HG03039 (cell line): Measurements from ENCODE around the gene FDX2.
"Not testable (repeated sequence)": the region's sequence is repeated elsewhere in the genome, so short reads cannot be mapped to it uniquely, and the experiment has no call there.

Experiments
- ATAC-seq: cut with Tn5 transposase; IDR thresholded peaks from one replicate; pipeline ENCODE4 v1.9.1; 2021; ENCODE audit warnings: mild to moderate bottlenecking, moderate library complexity; ENCODE audit not compliant: unreplicated experiment

The FDX2 gene

DNA sequence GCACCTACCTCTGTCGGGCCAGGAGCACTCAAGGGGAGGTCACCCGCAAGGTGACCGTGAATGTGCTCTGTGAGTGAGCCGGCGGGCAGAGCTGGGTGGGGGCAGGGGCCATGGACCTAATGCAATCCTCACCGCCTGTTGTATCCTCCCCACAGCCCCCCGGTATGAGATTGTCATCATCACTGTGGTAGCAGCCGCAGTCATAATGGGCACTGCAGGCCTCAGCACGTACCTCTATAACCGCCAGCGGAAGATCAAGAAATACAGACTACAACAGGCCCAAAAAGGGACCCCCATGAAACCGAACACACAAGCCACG is 30.9 kb downstream of the FDX2 start:
- no peak for ATAC-seq

DNA sequence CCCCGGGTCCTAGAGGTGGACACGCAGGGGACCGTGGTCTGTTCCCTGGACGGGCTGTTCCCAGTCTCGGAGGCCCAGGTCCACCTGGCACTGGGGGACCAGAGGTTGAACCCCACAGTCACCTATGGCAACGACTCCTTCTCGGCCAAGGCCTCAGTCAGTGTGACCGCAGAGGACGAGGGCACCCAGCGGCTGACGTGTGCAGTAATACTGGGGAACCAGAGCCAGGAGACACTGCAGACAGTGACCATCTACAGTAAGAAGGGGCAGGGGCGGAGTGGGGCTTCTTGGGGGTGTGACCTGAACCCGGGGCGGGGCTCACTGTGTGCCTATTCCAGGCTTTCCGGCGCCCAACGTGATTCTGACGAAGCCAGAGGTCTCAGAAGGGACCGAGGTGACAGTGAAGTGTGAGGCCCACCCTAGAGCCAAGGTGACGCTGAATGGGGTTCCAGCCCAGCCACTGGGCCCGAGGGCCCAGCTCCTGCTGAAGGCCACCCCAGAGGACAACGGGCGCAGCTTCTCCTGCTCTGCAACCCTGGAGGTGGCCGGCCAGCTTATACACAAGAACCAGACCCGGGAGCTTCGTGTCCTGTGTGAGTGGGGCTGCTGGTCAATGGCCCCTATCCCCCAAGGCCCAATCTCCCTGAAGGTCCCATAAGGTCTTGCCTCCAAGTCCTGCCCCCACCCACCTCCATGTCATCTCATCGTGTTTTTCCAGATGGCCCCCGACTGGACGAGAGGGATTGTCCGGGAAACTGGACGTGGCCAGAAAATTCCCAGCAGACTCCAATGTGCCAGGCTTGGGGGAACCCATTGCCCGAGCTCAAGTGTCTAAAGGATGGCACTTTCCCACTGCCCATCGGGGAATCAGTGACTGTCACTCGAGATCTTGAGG is 31.5 kb downstream of the FDX2 start:
- ATAC-seq: no peak

DNA sequence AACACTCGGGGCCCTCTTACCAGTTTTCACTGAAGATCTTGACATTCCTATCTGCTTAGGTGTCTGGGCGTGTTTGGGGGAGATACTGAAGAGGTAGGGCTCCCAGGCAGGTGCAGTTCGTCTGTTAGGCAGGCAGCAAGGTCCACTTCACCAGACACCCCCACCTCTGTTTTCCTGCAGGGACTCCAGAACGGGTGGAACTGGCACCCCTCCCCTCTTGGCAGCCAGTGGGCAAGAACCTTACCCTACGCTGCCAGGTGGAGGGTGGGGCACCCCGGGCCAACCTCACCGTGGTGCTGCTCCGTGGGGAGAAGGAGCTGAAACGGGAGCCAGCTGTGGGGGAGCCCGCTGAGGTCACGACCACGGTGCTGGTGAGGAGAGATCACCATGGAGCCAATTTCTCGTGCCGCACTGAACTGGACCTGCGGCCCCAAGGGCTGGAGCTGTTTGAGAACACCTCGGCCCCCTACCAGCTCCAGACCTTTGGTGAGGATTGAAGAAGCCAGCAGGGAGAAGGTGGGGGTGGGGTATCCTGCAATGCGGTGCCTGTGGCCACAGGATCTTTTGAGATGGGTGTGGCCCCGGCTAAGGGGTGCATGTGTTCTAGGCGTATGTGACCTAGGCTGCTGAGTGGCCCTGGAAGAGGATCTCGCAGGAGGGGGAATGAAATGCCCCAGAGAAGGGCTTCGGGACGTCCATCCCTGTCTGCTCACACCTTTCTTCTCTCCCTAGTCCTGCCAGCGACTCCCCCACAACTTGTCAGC is 32.3 kb downstream of the FDX2 start:
- ATAC-seq: no peak

DNA sequence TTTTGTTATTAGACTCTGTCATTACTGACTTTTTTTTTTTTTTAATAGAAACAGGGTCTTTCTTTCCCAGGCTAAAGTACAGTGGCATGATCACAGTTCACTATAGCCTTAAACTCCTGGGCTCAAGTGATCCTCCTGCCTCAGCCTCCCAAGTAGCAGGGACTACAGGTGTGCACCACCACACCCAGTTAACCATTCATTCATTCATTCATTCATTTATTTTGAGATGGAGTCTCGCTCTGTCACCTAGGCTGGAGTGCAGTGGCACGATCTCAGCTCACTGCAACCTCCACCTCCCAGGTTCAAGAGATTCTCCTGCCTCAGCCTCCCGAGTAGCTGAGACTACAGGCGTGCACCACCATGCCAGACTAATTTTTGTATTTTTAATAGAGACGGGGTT is 33.8 kb downstream of the FDX2 start:
- not testable (repeated sequence) for ATAC-seq

DNA sequence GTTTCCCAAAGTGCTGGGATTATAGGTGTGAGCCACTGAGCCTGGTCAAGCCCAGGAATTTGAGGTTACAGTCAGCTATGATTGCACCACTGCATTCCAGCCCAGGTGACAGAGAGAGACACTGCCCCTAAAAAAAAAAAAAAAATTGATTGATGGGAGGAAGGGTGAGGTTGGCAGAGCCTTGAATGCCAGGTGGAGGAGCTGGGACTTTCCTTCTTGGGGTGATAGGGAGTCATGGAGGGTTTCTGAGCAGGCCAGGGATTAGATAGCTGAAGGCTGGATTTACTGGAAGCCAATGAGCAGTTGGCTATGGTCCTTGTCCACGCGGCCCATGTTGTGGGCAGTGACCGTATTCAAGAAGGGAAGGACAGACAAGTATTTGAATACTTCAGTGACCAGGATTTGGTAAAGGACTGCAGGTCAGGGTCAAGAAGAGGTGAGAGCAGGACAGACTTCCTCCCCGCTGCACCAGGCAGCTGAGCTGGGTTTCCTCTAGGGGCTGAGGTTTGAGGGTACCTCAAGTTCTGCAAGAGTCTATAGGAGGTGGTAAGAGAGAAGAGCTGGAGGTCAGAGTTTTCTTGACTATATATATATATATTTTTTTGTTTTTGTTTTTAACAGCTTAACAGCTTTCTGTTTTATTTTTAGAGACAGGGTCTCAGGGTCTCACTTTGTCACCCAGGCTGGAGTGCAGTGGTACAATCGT is 35.9 kb downstream of the FDX2 start:
- no peak for ATAC-seq

DNA sequence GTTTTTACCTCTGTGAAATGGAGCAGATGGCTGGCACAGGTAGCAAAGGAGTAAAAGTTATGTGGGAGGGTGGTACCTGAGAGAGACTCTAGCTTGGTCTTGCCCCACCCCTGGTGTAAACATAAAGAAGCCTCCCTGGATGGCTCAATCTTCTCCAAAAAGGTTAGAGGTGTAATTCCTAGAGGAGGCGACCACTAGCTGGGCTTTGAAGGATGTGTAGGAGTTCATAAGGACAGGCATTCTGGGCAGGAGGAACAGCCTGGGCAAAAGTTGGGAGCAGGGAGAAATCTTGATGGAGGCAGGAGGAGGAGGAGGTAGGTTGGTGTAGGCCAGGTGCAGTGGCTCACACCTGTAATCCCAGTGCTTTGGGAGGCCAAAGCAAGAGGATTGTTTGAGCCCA is 36.9 kb downstream of the FDX2 start:
- ATAC-seq: no peak

DNA sequence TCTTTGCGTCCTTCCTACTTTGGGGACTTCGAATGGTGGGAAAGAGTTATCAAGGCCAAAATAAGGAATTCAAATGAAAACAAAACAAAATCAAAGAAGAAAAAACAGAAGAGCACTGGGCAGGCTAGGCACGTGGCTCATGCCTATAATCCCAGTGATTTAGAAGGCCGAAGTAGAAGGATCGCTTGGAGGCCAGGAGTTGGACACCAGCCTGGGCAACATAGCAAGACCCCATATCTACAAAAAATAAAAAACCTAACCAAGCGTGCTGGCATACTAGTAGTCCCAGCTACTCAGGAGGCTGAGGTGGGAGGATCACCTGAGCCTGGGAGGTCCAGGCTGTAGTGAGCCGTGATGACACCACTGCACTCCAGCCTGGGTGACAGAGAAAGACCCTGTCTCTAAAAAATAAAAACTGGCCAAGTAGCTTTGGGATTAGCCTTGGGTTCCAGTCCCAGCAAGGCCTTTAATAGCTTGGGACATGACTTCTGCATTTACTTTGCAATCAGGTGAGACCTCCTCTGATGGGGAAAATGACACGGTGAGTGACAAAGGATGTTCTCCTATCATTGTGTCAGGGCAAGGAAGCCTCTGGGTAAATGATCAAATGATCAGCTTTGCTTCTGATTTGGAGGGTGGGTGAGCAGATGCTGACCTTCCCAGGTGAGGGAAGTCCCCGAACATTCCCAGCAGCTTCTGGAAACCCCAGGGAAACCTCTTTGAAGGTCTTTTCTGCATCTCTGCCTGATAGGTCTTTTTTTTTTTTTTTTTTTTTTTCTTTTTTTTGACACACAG is 37.8 kb downstream of the FDX2 start:
- ATAC-seq: no peak

DNA sequence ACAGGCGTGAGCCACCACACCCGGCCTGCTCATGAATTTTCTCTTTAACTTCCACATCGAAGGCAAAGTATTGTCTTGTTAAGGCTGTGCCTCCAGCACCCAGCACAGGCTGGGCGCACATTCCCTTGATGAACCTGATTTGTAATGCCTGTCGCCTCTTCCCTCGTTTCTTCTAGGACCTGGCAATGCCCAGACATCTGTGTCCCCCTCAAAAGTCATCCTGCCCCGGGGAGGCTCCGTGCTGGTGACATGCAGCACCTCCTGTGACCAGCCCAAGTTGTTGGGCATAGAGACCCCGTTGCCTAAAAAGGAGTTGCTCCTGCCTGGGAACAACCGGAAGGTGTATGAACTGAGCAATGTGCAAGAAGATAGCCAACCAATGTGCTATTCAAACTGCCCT is 41.2 kb downstream of the FDX2 start:
- ATAC-seq: no peak

DNA sequence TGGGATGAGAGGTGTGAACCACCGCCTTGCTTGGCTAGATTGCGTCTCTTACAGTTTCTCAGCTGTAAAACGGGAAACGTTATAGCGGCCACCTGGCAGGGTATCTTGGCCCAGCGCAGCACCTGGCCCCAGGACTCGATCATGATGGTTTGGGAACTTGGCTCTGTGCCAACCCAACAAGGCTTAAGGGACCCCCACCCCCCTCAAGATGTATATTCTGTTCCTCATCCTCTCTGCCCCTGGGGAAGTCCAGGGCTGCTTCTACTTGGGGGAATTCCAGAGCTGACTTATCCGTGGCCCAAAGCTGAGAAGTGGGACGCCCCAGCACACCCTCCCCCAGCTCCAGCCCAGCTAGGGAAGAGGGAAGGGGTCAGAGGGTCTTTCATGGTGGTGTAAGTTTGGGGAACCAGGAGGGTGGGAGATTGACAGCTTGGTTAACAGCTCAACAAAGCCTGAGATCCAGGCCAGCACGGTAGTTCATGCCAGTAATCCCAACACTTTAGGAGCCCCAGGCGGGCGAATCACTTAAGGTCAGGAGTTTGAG is 44.2 kb downstream of the FDX2 start:
- ATAC-seq: no peak

DNA sequence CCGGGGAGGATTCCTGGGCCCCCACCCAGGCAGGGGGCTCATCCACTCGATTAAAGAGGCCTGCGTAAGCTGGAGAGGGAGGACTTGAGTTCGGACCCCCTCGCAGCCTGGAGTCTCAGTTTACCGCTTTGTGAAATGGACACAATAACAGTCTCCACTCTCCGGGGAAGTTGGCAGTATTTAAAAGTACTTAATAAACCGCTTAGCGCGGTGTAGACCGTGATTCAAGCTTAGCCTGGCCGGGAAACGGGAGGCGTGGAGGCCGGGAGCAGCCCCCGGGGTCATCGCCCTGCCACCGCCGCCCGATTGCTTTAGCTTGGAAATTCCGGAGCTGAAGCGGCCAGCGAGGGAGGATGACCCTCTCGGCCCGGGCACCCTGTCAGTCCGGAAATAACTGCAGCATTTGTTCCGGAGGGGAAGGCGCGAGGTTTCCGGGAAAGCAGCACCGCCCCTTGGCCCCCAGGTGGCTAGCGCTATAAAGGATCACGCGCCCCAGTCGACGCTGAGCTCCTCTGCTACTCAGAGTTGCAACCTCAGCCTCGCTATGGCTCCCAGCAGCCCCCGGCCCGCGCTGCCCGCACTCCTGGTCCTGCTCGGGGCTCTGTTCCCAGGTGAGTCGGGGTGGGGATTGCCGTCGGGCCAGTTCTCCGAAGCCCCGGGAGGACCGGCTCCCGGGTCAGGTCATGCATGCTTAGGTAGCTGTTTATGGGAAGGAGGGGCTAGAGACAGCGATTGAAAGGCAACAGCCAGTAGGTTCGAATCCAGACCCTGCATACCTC is 45.0 kb downstream of the FDX2 start, which contains the start of gene ICAM1:
ICAM1 (plus strand) TSS at position 505 of the 779 bp plus-strand sequence; CDS start at position 545, 40 bp downstream.
- ATAC-seq: peak; percentile 38

DNA sequence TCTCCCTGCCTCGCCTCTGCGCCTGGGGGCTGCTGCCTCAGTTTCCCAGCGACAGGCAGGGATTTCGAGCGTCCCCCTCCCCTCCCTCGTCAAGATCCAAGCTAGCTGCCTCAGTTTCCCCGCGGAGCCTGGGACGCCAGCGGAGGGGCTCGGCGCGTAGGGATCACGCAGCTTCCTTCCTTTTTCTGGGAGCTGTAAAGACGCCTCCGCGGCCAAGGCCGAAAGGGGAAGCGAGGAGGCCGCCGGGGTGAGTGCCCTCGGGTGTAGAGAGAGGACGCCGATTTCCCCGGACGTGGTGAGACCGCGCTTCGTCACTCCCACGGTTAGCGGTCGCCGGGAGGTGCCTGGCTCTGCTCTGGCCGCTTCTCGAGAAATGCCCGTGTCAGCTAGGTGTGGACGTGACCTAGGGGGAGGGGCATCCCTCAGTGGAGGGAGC is 45.6 kb downstream of the FDX2 start:
- ATAC-seq: no peak

DNA sequence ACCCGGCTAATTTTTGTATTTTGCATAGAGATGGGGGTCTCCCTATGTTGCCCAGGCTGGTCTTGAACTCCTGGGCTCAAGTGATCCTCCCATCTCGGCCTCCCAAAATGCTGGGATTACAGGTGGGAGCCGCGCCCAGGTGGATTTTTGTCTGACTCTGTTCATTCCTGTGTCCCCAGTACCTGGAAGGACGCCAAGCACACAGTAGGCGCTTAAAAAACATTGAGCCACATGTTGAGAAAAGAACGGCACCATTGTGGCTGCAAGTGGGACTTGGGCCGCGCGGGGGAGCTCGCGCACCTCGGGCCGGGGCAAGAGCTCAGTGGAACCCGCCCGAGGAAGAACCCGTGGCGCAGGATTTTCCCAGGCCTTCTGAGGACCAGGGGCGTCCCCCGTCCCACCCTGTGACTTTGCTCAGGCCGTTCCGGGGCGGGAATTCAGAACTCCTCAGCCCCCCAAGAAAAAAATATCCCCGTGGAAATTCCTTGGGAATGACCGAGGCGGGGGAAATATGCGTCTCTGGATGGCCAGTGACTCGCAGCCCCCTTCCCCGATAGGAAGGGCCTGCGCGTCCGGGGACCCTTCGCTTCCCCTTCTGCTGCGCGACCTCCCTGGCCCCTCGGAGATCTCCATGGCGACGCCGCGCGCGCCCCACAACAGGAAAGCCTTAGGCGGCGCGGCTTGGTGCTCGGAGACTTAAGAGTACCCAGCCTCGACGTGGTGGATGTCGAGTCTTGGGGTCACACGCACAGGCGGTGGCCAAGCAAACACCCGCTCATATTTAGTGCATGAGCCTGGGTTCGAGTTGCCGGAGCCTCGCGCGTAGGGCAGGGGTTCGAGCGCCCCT is 46.3 kb downstream of the FDX2 start:
- ATAC-seq: no peak

DNA sequence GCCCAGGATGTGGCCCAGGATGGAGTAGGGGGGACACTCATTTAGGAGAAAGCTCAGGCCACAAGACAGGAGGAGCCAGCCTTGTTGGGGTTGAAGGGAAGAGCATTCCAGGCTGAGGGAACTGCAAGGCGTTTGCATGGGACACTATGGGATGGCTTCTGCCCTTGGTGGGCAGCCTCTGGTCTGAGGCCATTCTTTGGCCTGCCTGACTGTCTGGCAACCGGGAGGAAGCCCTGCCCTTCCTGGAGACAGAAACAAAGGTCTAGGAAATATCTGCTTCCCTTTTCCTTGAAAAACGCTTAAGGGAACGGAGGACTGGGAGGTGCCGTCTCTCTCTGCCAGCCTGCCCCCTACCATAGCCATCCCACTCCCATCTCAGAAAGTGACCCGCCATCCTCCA is 47.7 kb downstream of the FDX2 start:
- no peak for ATAC-seq

DNA sequence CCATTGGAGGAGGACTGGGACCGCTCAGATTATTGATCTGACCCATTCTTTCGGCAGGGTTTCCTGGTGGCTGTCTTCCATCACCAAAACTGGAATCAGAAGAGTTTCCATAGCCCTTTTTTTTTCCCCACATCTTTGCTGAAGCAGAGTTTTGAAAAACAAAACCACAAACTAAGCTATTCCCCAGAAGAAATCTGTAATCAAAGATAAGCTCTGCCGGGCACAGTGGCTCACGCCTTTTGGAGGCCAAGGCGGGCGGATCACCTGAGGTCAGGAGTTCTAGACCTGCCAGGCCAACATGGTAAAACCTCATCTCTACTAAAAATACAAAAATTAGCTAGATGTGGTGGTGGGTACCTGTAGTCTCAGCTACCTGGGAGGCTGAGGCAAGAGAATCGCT is 49.1 kb downstream of the FDX2 start:
- ATAC-seq: no peak

DNA sequence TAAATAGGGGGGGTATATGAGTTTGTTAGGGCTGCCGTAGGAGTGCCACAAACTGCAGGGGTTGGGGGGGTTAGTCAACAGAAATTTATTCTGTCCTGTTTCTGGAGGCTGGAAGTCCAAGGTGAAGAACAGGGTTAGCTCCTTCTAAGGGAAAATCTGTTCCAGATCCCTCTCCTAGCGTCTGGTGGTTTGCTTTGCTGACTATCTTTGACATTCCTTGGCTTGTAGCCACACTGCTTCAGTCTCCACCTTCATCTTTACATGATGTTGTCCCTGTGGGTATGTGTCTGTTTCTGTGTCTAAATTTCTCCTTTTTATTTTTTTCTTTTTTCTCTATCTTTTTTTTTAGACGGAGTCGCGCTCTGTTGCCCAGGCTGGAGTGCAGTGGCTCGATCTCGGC is 53.0 kb downstream of the FDX2 start:
- no peak for ATAC-seq

DNA sequence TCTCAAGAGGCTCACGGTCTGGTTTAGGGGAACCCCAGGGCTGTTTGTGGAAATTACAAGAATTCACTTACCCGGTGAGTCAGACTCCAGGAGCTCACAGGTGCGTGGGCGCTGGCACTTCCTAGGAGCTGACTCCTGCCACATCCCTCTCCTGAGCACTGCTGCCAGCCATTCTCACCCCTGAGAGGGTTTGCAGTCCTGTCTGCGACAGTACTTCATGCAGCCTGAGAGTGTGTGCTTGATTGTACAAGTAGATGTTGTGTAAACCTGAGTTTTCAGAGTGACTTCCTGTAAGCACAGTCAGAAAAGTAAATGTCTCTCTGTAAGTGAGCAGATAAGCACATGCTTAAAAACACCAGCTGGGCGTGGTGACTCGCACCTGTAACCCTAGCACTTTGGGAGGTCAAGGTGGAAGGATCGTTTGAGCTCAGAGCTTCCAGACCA is 55.7 kb downstream of the FDX2 start:
- ATAC-seq: no peak
